ENCODE results near the gene CCDC43.
"Not testable (repeated sequence)": the region's sequence is repeated elsewhere in the genome, so short reads cannot be mapped to it uniquely, and the experiment has no call there.

The CCDC43 gene

GRCh38 chr17:44666006-44666405 lies 23.6 kb downstream of the CCDC43 start:
- DNase-seq: no peak

GRCh38 chr17:44664867-44665266 lies 24.7 kb downstream of the CCDC43 start:
- DNase-seq: no peak

- no peak for DNase-seq
These were observed 26.5 kb downstream of the CCDC43 start for GRCh38 chr17:44663095-44663494.

- DNase-seq: no peak
These were observed 27.7 kb downstream of the CCDC43 start for GRCh38 chr17:44661835-44662234.

GRCh38 chr17:44655983-44656710 lies 33.4 kb downstream of the CCDC43 start, which contains the start of gene MEIOC:
Gene MEIOC, plus strand, starts transcription at chr17:44656468. Its CDS starts 146 bp downstream, at chr17:44656614.
- no peak for DNase-seq

- no peak for DNase-seq
These were observed 35.6 kb downstream of the CCDC43 start for GRCh38 chr17:44653954-44654353.

- DNase-seq: no peak
These were observed 36.2 kb downstream of the CCDC43 start for GRCh38 chr17:44653384-44653783.

- no peak for DNase-seq
These were observed 36.8 kb downstream of the CCDC43 start for GRCh38 chr17:44652727-44653126.

- no peak for DNase-seq
These were observed 38.3 kb downstream of the CCDC43 start for GRCh38 chr17:44651228-44651627.

GRCh38 chr17:44648963-44649362 lies 40.6 kb downstream of the CCDC43 start:
- no peak for DNase-seq

- DNase-seq: no peak
These were observed 41.8 kb downstream of the CCDC43 start for GRCh38 chr17:44647736-44648135.

GRCh38 chr17:44646280-44646679 lies 43.3 kb downstream of the CCDC43 start:
- DNase-seq: no peak

- DNase-seq: no peak
These were observed 44.2 kb downstream of the CCDC43 start for GRCh38 chr17:44645341-44645740.

GRCh38 chr17:44642834-44643233 lies 46.7 kb downstream of the CCDC43 start:
- DNase-seq: no peak

- DNase-seq: no peak
These were observed 52.5 kb downstream of the CCDC43 start for GRCh38 chr17:44637066-44637465.

GRCh38 chr17:44636562-44636961 lies 53.0 kb downstream of the CCDC43 start:
- no peak for DNase-seq

GRCh38 chr17:44634401-44634800 lies 55.2 kb downstream of the CCDC43 start:
- DNase-seq: not testable (repeated sequence)

GRCh38 chr17:44633998-44634397 lies 55.6 kb downstream of the CCDC43 start:
- DNase-seq: no peak

- no peak for DNase-seq
These were observed 58.9 kb downstream of the CCDC43 start for GRCh38 chr17:44630703-44631102.

- no peak for DNase-seq
These were observed 60.3 kb downstream of the CCDC43 start for GRCh38 chr17:44629314-44629713.

- DNase-seq: no peak
These were observed 61.1 kb downstream of the CCDC43 start for GRCh38 chr17:44628243-44629188.

GRCh38 chr17:44627513-44628242 lies 61.9 kb downstream of the CCDC43 start:
- DNase-seq: no peak

All from activated effector memory CD4-positive, alpha-beta T cell treated with Interleukin-2 at 50 U/mL for 16 hours (primary cell).